ENCODE results near the gene GATD1.

GRCh38 chr11:818396-819128, 41.3 kb upstream of the GATD1 start, which contains the start of gene PNPLA2:
- TF ChIP-seq, protein P1, sequence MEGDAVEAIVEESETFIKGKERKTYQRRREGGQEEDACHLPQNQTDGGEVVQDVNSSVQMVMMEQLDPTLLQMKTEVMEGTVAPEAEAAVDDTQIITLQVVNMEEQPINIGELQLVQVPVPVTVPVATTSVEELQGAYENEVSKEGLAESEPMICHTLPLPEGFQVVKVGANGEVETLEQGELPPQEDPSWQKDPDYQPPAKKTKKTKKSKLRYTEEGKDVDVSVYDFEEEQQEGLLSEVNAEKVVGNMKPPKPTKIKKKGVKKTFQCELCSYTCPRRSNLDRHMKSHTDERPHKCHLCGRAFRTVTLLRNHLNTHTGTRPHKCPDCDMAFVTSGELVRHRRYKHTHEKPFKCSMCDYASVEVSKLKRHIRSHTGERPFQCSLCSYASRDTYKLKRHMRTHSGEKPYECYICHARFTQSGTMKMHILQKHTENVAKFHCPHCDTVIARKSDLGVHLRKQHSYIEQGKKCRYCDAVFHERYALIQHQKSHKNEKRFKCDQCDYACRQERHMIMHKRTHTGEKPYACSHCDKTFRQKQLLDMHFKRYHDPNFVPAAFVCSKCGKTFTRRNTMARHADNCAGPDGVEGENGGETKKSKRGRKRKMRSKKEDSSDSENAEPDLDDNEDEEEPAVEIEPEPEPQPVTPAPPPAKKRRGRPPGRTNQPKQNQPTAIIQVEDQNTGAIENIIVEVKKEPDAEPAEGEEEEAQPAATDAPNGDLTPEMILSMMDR (IDR thresholded peaks at IDR 0.05; ENCODE audit: low read depth, low read length): no peak
- TF ChIP-seq EZH2phosphoT487 (IDR thresholded peaks at IDR 0.05; ENCODE audit: low read depth): no peak
